ENCODE measurements around the gene GGCT. TPM values are rescaled to one million over a fixed set of nuclear protein-coding genes. Genes with fewer than 3 reads are reported as not detected.
A peak's percentile ranks its signal among the peaks of the same experiment; 100 is the strongest.

GGCT gene
- polyA plus RNA-seq, 2 of the 4 experiments (the other 2 are of a cell fraction), result 69.7 to 79.6 TPM

DNA sequence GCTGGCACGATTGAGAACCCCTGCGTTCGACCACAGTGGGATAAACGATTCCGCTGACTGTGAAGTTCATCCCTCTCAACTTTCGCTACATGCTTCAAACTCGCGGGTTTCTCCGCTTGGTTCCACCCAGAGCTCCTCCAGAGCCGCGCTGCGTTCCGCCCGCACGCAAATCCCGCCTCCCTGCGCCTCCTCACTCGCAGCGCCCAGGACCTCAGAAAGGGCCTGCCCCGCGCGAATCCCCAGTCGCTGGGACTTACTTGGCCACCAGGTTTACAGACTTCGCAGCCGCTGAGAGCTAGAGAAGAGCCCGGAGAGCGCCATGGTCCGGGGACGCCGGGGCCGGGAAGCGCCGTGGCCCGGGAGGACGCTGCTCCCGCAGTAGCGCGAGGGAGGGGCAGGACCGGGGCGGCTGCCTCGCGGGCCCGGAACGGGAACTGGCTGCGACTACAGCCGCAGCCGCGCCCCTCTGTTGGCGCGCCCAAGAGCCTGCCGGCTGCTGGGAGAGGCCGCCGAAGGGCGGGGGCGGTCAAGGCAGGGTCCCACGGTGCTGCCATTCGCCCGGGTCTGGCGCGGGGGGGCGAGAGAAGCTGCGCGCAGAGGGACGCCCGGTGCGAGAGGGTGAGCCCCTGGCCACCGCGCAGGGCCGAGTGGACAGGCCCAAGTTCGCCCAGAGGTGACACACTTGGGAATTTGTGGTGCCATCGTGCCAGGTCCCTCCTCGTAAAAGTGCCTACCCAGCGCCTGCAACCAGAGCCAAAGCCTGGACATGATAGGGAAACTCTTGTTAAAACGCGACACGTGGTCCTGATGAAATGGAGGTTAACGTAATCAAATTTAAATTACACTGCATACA is 26.1 kb downstream of the GGCT start, which contains the start of gene NOD1:
TSS of gene NOD1 (minus strand) at position 436 of the 853 bp plus-strand sequence. CDS start 21,863 bp downstream, outside the sequence.
- ChIA-PET POLR2A (interaction anchor here (0.5 to 2.4 kb wide), 9 partner anchors 9 to 1377 kb away, joined by 3 to 33 read pairs (median 4); partner anchors contain the start of gene ZNRF2), CTCF (interaction anchor here (0.7 to 2.6 kb wide), 10 partner anchors 9 to 202 kb away, joined by 3 to 8 read pairs (median 3); no protein-coding TSS in a partner anchor)
- H3K4me2 ChIP-seq, result peak within 1 kb of the TSS; percentile 92
- TF ChIP-seq HOXB13 (CRISPR knock-in tag; IDR thresholded peaks at IDR 0.05; ENCODE audit: low read depth), result peak; percentile 80; the same call in 1 of the 2 replicates
- TF ChIP-seq EP300 (IDR thresholded peaks at IDR 0.05), result no peak
- peak; percentile 69 for TF ChIP-seq PHF8 (IDR thresholded peaks at IDR 0.05; ENCODE audit: borderline replicate concordance, low read depth)
- TF ChIP-seq, protein P1, sequence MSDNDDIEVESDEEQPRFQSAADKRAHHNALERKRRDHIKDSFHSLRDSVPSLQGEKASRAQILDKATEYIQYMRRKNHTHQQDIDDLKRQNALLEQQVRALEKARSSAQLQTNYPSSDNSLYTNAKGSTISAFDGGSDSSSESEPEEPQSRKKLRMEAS (IDR thresholded peaks at IDR 0.05), result peak; percentile 88
- peak; percentile 63 for TF ChIP-seq MYC (IDR thresholded peaks at IDR 0.05; ENCODE audit: borderline replicate concordance, low read length)
- TF ChIP-seq POLR2A (IDR thresholded peaks at IDR 0.05; ENCODE audit: low read length), result peak; percentile 74
- TF ChIP-seq RFX5 (IDR thresholded peaks at IDR 0.05), result no peak
- 0 out of 3 replicates have a peak, but pooled peaks have one; percentile 17 for TF ChIP-seq SMC3 (IDR thresholded peaks at IDR 0.05)
- TF ChIP-seq GATA3 (IDR thresholded peaks at IDR 0.05; ENCODE audit: borderline replicate concordance), result no peak
- TF ChIP-seq, protein P2, sequence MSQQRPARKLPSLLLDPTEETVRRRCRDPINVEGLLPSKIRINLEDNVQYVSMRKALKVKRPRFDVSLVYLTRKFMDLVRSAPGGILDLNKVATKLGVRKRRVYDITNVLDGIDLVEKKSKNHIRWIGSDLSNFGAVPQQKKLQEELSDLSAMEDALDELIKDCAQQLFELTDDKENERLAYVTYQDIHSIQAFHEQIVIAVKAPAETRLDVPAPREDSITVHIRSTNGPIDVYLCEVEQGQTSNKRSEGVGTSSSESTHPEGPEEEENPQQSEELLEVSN (IDR thresholded peaks at IDR 0.05; ENCODE audit: borderline replicate concordance, low read depth), result peak; percentile 49; the same call in 1 of the 2 replicates
- no peak for TF ChIP-seq JUNB (IDR thresholded peaks at IDR 0.05)
- TF ChIP-seq MAFK (IDR thresholded peaks at IDR 0.05; ENCODE audit: partially characterized antibody), result peak; percentile 39
- TF ChIP-seq JUN (IDR thresholded peaks at IDR 0.05), result peak; percentile 50 to 86; a peak in 3 of 5 replicates
- TF ChIP-seq CBX8 (IDR thresholded peaks at IDR 0.05), result no peak
- no peak for TF ChIP-seq ZC3H11A (IDR thresholded peaks at IDR 0.05)
- no peak for TF ChIP-seq FOXS1 (CRISPR knock-in tag; IDR thresholded peaks at IDR 0.05)
- TF ChIP-seq BHLHE40 (IDR thresholded peaks at IDR 0.05; ENCODE audit: low read depth, low read length), result no peak
- no peak for TF ChIP-seq RNF2 (IDR thresholded peaks at IDR 0.05; ENCODE audit: borderline replicate concordance, low read depth)
- peak; percentile 20; the same call in 1 of the 2 replicates for TF ChIP-seq MAZ (IDR thresholded peaks at IDR 0.05; ENCODE audit: borderline replicate concordance, low read depth, low read length)
- TF ChIP-seq ZNF302 (CRISPR knock-in tag; IDR thresholded peaks at IDR 0.05), result no peak
- TF ChIP-seq RARB (CRISPR knock-in tag; IDR thresholded peaks at IDR 0.05), result no peak
- no peak for TF ChIP-seq HOXB5 (CRISPR knock-in tag; IDR thresholded peaks at IDR 0.05)
- TF ChIP-seq, protein P3, sequence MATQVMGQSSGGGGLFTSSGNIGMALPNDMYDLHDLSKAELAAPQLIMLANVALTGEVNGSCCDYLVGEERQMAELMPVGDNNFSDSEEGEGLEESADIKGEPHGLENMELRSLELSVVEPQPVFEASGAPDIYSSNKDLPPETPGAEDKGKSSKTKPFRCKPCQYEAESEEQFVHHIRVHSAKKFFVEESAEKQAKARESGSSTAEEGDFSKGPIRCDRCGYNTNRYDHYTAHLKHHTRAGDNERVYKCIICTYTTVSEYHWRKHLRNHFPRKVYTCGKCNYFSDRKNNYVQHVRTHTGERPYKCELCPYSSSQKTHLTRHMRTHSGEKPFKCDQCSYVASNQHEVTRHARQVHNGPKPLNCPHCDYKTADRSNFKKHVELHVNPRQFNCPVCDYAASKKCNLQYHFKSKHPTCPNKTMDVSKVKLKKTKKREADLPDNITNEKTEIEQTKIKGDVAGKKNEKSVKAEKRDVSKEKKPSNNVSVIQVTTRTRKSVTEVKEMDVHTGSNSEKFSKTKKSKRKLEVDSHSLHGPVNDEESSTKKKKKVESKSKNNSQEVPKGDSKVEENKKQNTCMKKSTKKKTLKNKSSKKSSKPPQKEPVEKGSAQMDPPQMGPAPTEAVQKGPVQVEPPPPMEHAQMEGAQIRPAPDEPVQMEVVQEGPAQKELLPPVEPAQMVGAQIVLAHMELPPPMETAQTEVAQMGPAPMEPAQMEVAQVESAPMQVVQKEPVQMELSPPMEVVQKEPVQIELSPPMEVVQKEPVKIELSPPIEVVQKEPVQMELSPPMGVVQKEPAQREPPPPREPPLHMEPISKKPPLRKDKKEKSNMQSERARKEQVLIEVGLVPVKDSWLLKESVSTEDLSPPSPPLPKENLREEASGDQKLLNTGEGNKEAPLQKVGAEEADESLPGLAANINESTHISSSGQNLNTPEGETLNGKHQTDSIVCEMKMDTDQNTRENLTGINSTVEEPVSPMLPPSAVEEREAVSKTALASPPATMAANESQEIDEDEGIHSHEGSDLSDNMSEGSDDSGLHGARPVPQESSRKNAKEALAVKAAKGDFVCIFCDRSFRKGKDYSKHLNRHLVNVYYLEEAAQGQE (IDR thresholded peaks at IDR 0.05), result peak; percentile 69
- TF ChIP-seq, protein P4, sequence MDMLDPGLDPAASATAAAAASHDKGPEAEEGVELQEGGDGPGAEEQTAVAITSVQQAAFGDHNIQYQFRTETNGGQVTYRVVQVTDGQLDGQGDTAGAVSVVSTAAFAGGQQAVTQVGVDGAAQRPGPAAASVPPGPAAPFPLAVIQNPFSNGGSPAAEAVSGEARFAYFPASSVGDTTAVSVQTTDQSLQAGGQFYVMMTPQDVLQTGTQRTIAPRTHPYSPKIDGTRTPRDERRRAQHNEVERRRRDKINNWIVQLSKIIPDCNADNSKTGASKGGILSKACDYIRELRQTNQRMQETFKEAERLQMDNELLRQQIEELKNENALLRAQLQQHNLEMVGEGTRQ (IDR thresholded peaks at IDR 0.05), result peak; percentile 41
- TF ChIP-seq, protein P5, sequence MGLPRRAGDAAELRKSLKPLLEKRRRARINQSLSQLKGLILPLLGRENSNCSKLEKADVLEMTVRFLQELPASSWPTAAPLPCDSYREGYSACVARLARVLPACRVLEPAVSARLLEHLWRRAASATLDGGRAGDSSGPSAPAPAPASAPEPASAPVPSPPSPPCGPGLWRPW (IDR thresholded peaks at IDR 0.05), result no peak
- TF ChIP-seq, protein P6, sequence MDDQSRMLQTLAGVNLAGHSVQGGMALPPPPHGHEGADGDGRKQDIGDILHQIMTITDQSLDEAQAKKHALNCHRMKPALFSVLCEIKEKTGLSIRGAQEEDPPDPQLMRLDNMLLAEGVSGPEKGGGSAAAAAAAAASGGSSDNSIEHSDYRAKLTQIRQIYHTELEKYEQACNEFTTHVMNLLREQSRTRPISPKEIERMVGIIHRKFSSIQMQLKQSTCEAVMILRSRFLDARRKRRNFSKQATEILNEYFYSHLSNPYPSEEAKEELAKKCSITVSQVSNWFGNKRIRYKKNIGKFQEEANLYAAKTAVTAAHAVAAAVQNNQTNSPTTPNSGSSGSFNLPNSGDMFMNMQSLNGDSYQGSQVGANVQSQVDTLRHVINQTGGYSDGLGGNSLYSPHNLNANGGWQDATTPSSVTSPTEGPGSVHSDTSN (IDR thresholded peaks at IDR 0.05), result no peak
- TF ChIP-seq EHF (CRISPR knock-in tag; IDR thresholded peaks at IDR 0.05), result no peak
- TF ChIP-seq, protein P7, sequence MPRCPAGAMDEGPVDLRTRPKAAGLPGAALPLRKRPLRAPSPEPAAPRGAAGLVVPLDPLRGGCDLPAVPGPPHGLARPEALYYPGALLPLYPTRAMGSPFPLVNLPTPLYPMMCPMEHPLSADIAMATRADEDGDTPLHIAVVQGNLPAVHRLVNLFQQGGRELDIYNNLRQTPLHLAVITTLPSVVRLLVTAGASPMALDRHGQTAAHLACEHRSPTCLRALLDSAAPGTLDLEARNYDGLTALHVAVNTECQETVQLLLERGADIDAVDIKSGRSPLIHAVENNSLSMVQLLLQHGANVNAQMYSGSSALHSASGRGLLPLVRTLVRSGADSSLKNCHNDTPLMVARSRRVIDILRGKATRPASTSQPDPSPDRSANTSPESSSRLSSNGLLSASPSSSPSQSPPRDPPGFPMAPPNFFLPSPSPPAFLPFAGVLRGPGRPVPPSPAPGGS (IDR thresholded peaks at IDR 0.05), result peak; percentile 80; the same call in 1 of the 3 replicates
- no peaks in the 10 kb centered on the region for H3K9me3 ChIP-seq
- peak within 1 kb of the TSS; percentile 92 to 97 for H3K27ac ChIP-seq
- H3K4me1 ChIP-seq, result peaks cover 20% of the 10 kb centered on the region
- H3K4me3 ChIP-seq, result peak within 1 kb of the TSS; percentile 67
- no peak for FAIRE-seq
- peak; percentile 78 for DNase-seq (ENCODE audit: low read depth in 1 of 2, low spot score in 1 of 2)
- ATAC-seq, result peak; percentile 98 to 99
- WGBS (ENCODE audit: missing lambda C conversion rate), result 2% methylated on average over 31 of the region's 77 CpGs

All from A549 (cell line).